Stomach (tissue), 9 donors: ENCODE results near the gene FUOM. TPM values are rescaled to one million over a fixed set of nuclear protein-coding genes. Genes with fewer than 3 reads are reported as not detected.
A peak's percentile ranks its signal among the peaks of the same experiment; 100 is the strongest.

Source experiments
- DNase-seq, 2 donors: peaks; one replicate each; pipeline versions ENCODE4 v3.0.0 to v3.0.0-alpha.2; 2013 to 2019
- H3K27ac ChIP-seq, 5 donors: fragments of 200-600 bp in 4 of 5; sonication (generic) in 4 of 5; one replicate each; pipeline ENCODE4 v1.5.1; 2013 to 2019; ENCODE audit warnings: mild to moderate bottlenecking in 1 of 5, moderate library complexity in 1 of 5
- H3K27me3 ChIP-seq, 3 donors: fragments of 200-600 bp; sonication (generic); one replicate each; pipeline ENCODE4 v1.5.1; 2017 to 2019; ENCODE audit warnings: mixed run types in 1 of 3
- H3K36me3 ChIP-seq, 4 donors: fragments of 200-600 bp; sonication (generic); 1 replicate in 3 of 4; 2 replicates in 1 of 4; pipeline ENCODE4 v1.5.1; 2016 to 2019
- H3K4me1 ChIP-seq, 4 donors: fragments of 200-600 bp; sonication (generic); one replicate each; pipeline ENCODE4 v1.5.1; 2016 to 2019
- H3K4me3 ChIP-seq, 4 donors: fragments of 200-600 bp; sonication (generic) in 3 of 4; one replicate each; pipeline ENCODE4 v1.5.1; 2016 to 2019; ENCODE audit warnings: mild to moderate bottlenecking in 1 of 4
- H3K9me3 ChIP-seq, 4 donors: fragments of 200-600 bp; sonication (generic); one replicate each; pipeline ENCODE4 v1.5.1; 2016 to 2019
- CTCF ChIP-seq, 7 experiments: fragments of 450-650 bp in 4 of 7; fragments of 200-600 bp in 3 of 7; sonication (generic) in 3 of 7; IDR thresholded peaks; one replicate each; pipeline ENCODE4 v1.5.1; 2016 to 2019; ENCODE audit warnings: antibody characterized with exemption in 7 of 7, control low read depth in 2 of 7, mild to moderate bottlenecking in 1 of 7
- EP300 ChIP-seq: sonication (generic); formaldehyde crosslinking; IDR thresholded peaks from one replicate; pipeline ENCODE4 v1.6.1; 2017; ENCODE audit warnings: antibody characterized with exemption
- POLR2A ChIP-seq, 4 donors: fragments of 450-650 bp; IDR thresholded peaks; one replicate each; pipeline ENCODE4 v1.6.1; 2016; ENCODE audit warnings: antibody characterized with exemption in 4 of 4, control low read depth in 2 of 4, mild to moderate bottlenecking in 1 of 4, moderate library complexity in 1 of 4
- POLR2AphosphoS5 ChIP-seq, 3 donors: sonication (generic); formaldehyde crosslinking; IDR thresholded peaks; one replicate each; pipeline ENCODE4 v1.6.1; 2016; ENCODE audit warnings: antibody characterized with exemption in 3 of 3
- WGBS, 5 donors: extraction: QIAGEN DNeasy Blood & Tissue Kit in 3 of 5; methylation state at CpG; one replicate each; pipeline versions ENCODE4 v1.1.5 to v1.1.7; 2013 to 2018; 5-methylcytosine and 5-hydroxymethylcytosine counted together
- intact Hi-C: fragments of 100-400 bp; cut with DNase I; formaldehyde crosslinking; loops from one replicate; pipeline ENCODE4 v1.15.1; 2023; ENCODE audit warnings: low total_unique reads
- polyA plus RNA-seq, 3 donors: library from polyadenylated mRNA; stranded (reverse); fragments of 200-250 nt; gene quantifications; one replicate each; pipeline ENCODE4 v1.2.3, GENCODE V29; 2013
- total RNA-seq, 5 donors: library from RNA; depleted of rRNA; stranded (reverse); fragments of >200 nt; gene quantifications; one replicate each; pipeline versions ENCODE4 v1.1.0 to v1.2.3, GENCODE V29; 2014 to 2016
- donor health status: healthy with polysubstance abuse.
- donor health status: Bipolar disorder and iron deficiency.
- donor health status: healthy.

Gene FUOM
- total and polyA plus RNA-seq, 8 donors: 6.4 to 38.3 (median 17.9) TPM; not detected in 2

GRCh38 chr10:133379801-133380666 lies 22.2 kb upstream of the FUOM start:
- H3K27me3 ChIP-seq: no peaks in the 10 kb centered on the region
- no peaks in the 10 kb centered on the region for H3K9me3 ChIP-seq
- 90 to 93% (median 92%) methylated on average over 16 to 36 of the region's 36 CpGs for WGBS, 5 donors
- intact Hi-C loops: no loop called here
- H3K36me3 ChIP-seq: peaks cover 0 to 33% (median 27%) of the 10 kb centered on the region in 4 donors
- H3K4me3 ChIP-seq: peak overlapping the region; percentile 75 to 97 (median 82)
- peak overlapping the region in 4 of 5 donors; percentile 79 to 93 (median 90) for H3K27ac ChIP-seq
- peaks cover 14 to 32% (median 30%) of the 10 kb centered on the region in 4 donors for H3K4me1 ChIP-seq
- TF ChIP-seq POLR2A (IDR thresholded peaks at IDR 0.05) (no peak), POLR2AphosphoS5 (IDR thresholded peaks at IDR 0.05) (no peak), EP300 (no peak), CTCF (IDR thresholded peaks at IDR 0.05) (no peak)
- no peak for DNase-seq

- H3K9me3 ChIP-seq: no peaks in the 10 kb centered on the region
- H3K27ac ChIP-seq: peak within 1 kb of the TSS; percentile 85 to 93 (median 90)
- peak within 1 kb of the TSS; percentile 75 to 97 (median 82) for H3K4me3 ChIP-seq
- 2 to 6% (median 2%) methylated on average over 26 to 67 of the region's 78 CpGs for WGBS, 5 donors
- peaks cover 15 to 37% (median 35%) of the 10 kb centered on the region in 4 donors for H3K4me1 ChIP-seq
- intact Hi-C loops: no loop called here
- H3K36me3 ChIP-seq: peaks cover 0 to 26% (median 20%) of the 10 kb centered on the region in 4 donors
- H3K27me3 ChIP-seq: no peaks in the 10 kb centered on the region
- DNase-seq: peak; percentile 75 to 85
- peak in 1 of 3 donors; percentile 52 for TF ChIP-seq POLR2AphosphoS5 (IDR thresholded peaks at IDR 0.05)
- TF ChIP-seq EP300: no peak
- no peak for TF ChIP-seq CTCF (IDR thresholded peaks at IDR 0.05)
- no peak for TF ChIP-seq POLR2A (IDR thresholded peaks at IDR 0.05)
Observed at GRCh38 chr10:133379152-133379800, 21.5 kb upstream of the FUOM start, which contains the start of gene PAOX. TSS of gene PAOX (plus strand) at chr10:133379262. CDS start at chr10:133379317, 55 bp downstream.

DNA sequence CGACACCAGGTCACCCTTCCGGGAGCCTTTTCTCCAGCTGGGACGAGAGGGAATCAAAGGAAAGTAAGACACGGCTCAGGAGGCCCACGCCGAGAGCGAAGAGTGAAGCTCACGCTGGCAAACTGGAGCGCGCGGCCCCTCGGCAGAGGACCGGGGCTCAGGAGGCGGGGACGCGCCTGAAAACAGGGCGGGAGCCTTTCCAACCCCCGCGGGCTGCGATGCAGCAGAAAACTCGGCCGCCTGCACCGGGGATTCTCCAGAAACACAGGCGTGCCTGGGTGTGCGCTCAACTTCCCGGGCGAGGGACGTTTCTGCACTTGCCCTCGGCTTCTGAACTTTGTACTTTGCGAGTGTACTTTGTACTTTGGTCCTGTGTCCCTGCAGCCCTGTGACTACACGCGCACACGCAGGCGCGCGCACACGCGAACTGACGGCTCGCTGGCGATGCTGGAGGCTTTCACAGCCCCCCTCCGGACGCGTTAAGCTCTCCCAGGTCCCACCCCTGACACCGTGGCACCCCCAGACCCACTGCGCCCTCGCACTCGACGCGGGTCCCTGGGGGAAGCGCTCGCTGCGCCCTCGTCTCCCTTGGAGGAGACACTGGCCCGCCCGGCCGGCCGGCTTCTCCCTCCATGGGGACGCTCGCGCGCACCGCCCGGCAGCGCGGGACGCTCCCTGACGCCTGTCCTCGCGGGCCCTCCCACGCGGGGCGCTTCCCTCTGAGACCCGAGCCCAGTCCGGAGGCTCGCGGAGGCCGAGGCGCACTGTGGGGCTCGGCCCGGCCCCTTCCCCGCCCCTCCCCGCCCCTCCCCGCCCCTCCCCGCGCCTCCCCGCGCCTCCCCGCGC lies 20.7 kb upstream of the FUOM start:
- Histone ChIP-seq H3K4me1 (peaks cover 21 to 43% (median 41%) of the 10 kb centered on the region in 4 donors), H3K9me3 (no peaks in the 10 kb centered on the region), H3K4me3 (peak overlapping the region; percentile 75 to 97 (median 82)), H3K36me3 (peaks cover 0 to 18% (median 13%) of the 10 kb centered on the region in 4 donors), H3K27ac (peak overlapping the region; percentile 85 to 93 (median 90)), H3K27me3 (no peaks in the 10 kb centered on the region)
- TF ChIP-seq POLR2A (IDR thresholded peaks at IDR 0.05): no peak
- no peak for TF ChIP-seq EP300
- peak in 1 of 3 donors; percentile 35 for TF ChIP-seq POLR2AphosphoS5 (IDR thresholded peaks at IDR 0.05)
- TF ChIP-seq CTCF (IDR thresholded peaks at IDR 0.05): no peak
- WGBS, 5 donors: 0 to 1% (median 0%) methylated on average over 34 to 82 of the region's 90 CpGs
- peak; percentile 75 to 89 for DNase-seq
- intact Hi-C loops: no loop called here
